Measurements from ENCODE around the gene DPP4.

- TF ChIP-seq POLR2AphosphoS5 (IDR thresholded peaks at IDR 0.05), result no peak
- TF ChIP-seq, protein P1, sequence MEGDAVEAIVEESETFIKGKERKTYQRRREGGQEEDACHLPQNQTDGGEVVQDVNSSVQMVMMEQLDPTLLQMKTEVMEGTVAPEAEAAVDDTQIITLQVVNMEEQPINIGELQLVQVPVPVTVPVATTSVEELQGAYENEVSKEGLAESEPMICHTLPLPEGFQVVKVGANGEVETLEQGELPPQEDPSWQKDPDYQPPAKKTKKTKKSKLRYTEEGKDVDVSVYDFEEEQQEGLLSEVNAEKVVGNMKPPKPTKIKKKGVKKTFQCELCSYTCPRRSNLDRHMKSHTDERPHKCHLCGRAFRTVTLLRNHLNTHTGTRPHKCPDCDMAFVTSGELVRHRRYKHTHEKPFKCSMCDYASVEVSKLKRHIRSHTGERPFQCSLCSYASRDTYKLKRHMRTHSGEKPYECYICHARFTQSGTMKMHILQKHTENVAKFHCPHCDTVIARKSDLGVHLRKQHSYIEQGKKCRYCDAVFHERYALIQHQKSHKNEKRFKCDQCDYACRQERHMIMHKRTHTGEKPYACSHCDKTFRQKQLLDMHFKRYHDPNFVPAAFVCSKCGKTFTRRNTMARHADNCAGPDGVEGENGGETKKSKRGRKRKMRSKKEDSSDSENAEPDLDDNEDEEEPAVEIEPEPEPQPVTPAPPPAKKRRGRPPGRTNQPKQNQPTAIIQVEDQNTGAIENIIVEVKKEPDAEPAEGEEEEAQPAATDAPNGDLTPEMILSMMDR (IDR thresholded peaks at IDR 0.05; ENCODE audit: poor library complexity, severe bottlenecking), result no peak
- no peak for TF ChIP-seq EZH2 (IDR thresholded peaks at IDR 0.05; ENCODE audit: borderline replicate concordance, insufficient read depth, low read length, poor library complexity, severe bottlenecking)
Measured at GRCh38 chr2:162072976-162073887, 783 bp downstream of the DPP4 start.

Measured in neural cell (in vitro differentiated cells).